CD14-positive monocyte (primary cell): ENCODE measurements around the gene MGARP. TPM values are rescaled to one million over a fixed set of nuclear protein-coding genes. Genes with fewer than 3 reads are reported as not detected.

Source experiments
- DNase-seq, 3 donors: peaks; one replicate each; pipeline ENCODE4 v3.0.0-alpha.2; 2011 to 2022
- H2AFZ ChIP-seq: 2 replicates; pipeline ENCODE4 v1.6.0; 2012; ENCODE audit warnings: mild to moderate bottlenecking, low read depth, low read length, inconsistent platforms; ENCODE audit not compliant: insufficient read depth, poor library complexity, severe bottlenecking
- H3K27ac ChIP-seq, 2 donors: 1 replicate in 1 of 2; 2 replicates in 1 of 2; pipeline ENCODE4 v1.5.1; 2012 to 2013; ENCODE audit warnings: low read length in 2 of 2, control low read depth in 1 of 2, inconsistent platforms in 1 of 2, low read depth in 1 of 2, mild to moderate bottlenecking in 1 of 2
- H3K27me3 ChIP-seq, 2 donors: one replicate each; pipeline versions ENCODE4 v1.6.0 to v1.6.1; 2011 to 2013; ENCODE audit warnings: low read length in 2 of 2; ENCODE audit not compliant: control insufficient read depth in 2 of 2, insufficient read depth in 2 of 2
- H3K36me3 ChIP-seq, 2 donors: replicated peaks in 1 of 2; 1 replicate in 1 of 2; 2 replicates in 1 of 2; pipeline versions ENCODE4 v1.5.1 to v1.6.1; 2012 to 2013; ENCODE audit warnings: low read length in 2 of 2, control low read depth in 1 of 2, inconsistent platforms in 1 of 2, mild to moderate bottlenecking in 1 of 2; ENCODE audit not compliant: insufficient read depth in 2 of 2, control insufficient read depth in 1 of 2
- H3K4me1 ChIP-seq, 2 donors: 1 replicate in 1 of 2; 2 replicates in 1 of 2; pipeline versions ENCODE4 v1.5.1 to v1.6.1; 2012 to 2013; ENCODE audit warnings: low read length in 2 of 2, control low read depth in 1 of 2, inconsistent platforms in 1 of 2, mild to moderate bottlenecking in 1 of 2, moderate library complexity in 1 of 2; ENCODE audit not compliant: insufficient read depth in 2 of 2, control insufficient read depth in 1 of 2
- H3K4me2 ChIP-seq: replicated peaks from 2 replicates; pipeline ENCODE3; 2012; ENCODE audit warnings: low read length, moderate library complexity, mild to moderate bottlenecking; ENCODE audit not compliant: poor library complexity, severe bottlenecking; ENCODE audit errors: extremely low read depth
- H3K4me3 ChIP-seq, 3 experiments: fragments of 200-600 bp in 1 of 3; sonication (generic) in 1 of 3; replicated peaks in 1 of 3; 1 replicate in 2 of 3; 2 replicates in 1 of 3; pipeline ENCODE4 v1.5.1; 2011 to 2013; ENCODE audit warnings: low read length in 3 of 3, mild to moderate bottlenecking in 3 of 3, control low read depth in 2 of 3, low read depth in 2 of 3, inconsistent platforms in 1 of 3, moderate library complexity in 1 of 3
- H3K79me2 ChIP-seq: 2 replicates; pipeline ENCODE4 v1.6.0; 2012; ENCODE audit warnings: mild to moderate bottlenecking, control low read depth, inconsistent platforms, low read length, moderate library complexity; ENCODE audit not compliant: insufficient read depth
- H3K9ac ChIP-seq: 2 replicates; pipeline ENCODE4 v1.6.0; 2017; ENCODE audit warnings: low read length, mild to moderate bottlenecking; ENCODE audit not compliant: insufficient read depth, poor library complexity, severe bottlenecking
- H3K9me3 ChIP-seq, 2 donors: replicated peaks in 1 of 2; 1 replicate in 1 of 2; 2 replicates in 1 of 2; pipeline versions ENCODE4 v1.5.1 to v1.6.1; 2012 to 2013; ENCODE audit warnings: low read length in 2 of 2, control low read depth in 1 of 2; ENCODE audit not compliant: control insufficient read depth in 1 of 2, insufficient read depth in 1 of 2
- H4K20me1 ChIP-seq: 2 replicates; pipeline ENCODE4 v1.6.0; 2012; ENCODE audit warnings: mild to moderate bottlenecking, low read length, control low read depth, moderate library complexity; ENCODE audit not compliant: insufficient read depth
- H3K27ac Mint-ChIP-seq, 7 donors: one replicate each; pipeline ENCODE4 v1.8.0; 2020; ENCODE audit warnings: mild to moderate bottlenecking in 7 of 7, mixed read lengths in 7 of 7, moderate library complexity in 6 of 7, inconsistent platforms in 2 of 7
- H3K27me3 Mint-ChIP-seq, 3 donors: one replicate each; pipeline ENCODE4 v1.8.0; 2021 to 2022; ENCODE audit warnings: low read depth in 3 of 3, mild to moderate bottlenecking in 3 of 3, mixed read lengths in 3 of 3, moderate library complexity in 3 of 3, inconsistent platforms in 1 of 3
- H3K36me3 Mint-ChIP-seq, 2 donors: one replicate each; pipeline ENCODE4 v1.8.0; 2020; ENCODE audit warnings: mixed read lengths in 2 of 2, inconsistent platforms in 1 of 2, mild to moderate bottlenecking in 1 of 2
- H3K4me1 Mint-ChIP-seq: one replicate; pipeline ENCODE4 v1.8.0; 2020; ENCODE audit warnings: mild to moderate bottlenecking, mixed read lengths
- H3K4me3 Mint-ChIP-seq, 2 donors: one replicate each; pipeline ENCODE4 v1.8.0; 2020; ENCODE audit warnings: mild to moderate bottlenecking in 2 of 2, mixed read lengths in 2 of 2, moderate library complexity in 1 of 2
- H3K9me3 Mint-ChIP-seq, 7 donors: one replicate each; pipeline ENCODE4 v1.8.0; 2020 to 2022; ENCODE audit warnings: mixed read lengths in 7 of 7, mild to moderate bottlenecking in 6 of 7, moderate library complexity in 6 of 7, inconsistent platforms in 2 of 7
- WGBS: methylation state at CpG from one replicate; pipeline ENCODE4 v1.1.5; 2013; ENCODE audit warnings: missing lambda C conversion rate; ENCODE audit not compliant: insufficient coverage; 5-methylcytosine and 5-hydroxymethylcytosine counted together
- intact Hi-C, 2 donors: fragments of 100-400 bp; cut with micrococcal nuclease; formaldehyde crosslinking; loops; one replicate each; pipeline versions ENCODE4 v1.15.0 to v1.15.1; 2023
- polyA plus RNA-seq, 3 donors: library from polyadenylated mRNA; depleted of rRNA in 1 of 3; unstranded in 2 of 3; stranded (reverse) in 1 of 3; fragments of 300-500 nt in 2 of 3; fragments of >200 nt in 1 of 3; fragmentation: Illumina TruSeq in 2 of 3; gene quantifications; 1 replicate in 2 of 3; 2 replicates in 1 of 3; pipeline ENCODE4 v1.2.3, GENCODE V29; 2012 to 2021
- TF ChIP-seq, protein P1 (sequence below): fragments of 200-600 bp; IDR thresholded peaks from one replicate; pipeline ENCODE4 v1.8.0; 2022; ENCODE audit warnings: antibody characterized with exemption, mild to moderate bottlenecking

The MGARP gene
- polyA plus RNA-seq, 3 donors = 0.19 TPM; not detected in 2

DNA sequence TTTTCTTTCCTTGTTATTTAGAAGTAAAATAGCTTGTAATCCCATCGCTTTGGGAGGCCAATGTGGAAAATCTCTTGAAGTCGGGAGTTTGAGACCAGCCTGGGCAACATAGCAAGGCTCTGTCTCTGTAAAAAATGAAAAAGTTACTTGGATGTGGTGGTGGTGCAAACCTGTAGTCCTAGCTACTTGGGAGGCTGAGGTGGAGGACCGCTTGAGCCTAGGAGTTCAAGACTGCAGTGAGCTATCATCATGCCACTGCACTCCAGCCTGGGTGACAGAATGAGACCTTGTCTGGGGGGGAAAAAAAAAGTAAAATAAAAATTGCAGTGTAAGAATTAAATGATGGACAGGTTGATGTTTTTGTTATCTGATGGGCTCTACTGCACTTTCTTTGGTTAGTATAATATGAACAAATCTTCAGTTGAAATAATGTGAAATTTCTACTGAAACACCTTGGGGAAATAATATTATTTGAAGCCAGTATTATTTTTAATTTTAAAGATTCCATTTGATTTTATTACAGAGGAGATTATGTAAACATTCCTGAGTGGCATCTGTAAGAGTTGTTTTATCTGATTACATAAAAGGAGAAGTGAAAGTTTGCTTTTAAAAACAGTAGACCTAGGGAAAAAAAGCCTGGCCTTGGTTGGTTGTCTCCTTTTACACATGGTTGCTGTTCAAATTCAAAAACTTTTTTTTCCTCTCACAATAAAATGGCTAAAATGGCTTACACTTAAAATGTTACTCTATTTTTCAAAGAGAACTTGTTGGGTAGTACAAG is 32.7 kb upstream of the MGARP start:
- H3K4me2 ChIP-seq = peak overlapping the region; percentile 20
- peaks cover 0 to 11% of the 10 kb centered on the region in 2 donors for H3K36me3 Mint-ChIP-seq
- H2AFZ ChIP-seq = no peak overlapping the region
- H3K27me3 Mint-ChIP-seq = no peaks in the 10 kb centered on the region
- H3K27me3 ChIP-seq = no peaks in the 10 kb centered on the region
- peaks cover 73% of the 10 kb centered on the region for H4K20me1 ChIP-seq
- H3K27ac ChIP-seq = peak overlapping the region; percentile 20 to 56
- H3K9me3 Mint-ChIP-seq = no peaks in the 10 kb centered on the region
- H3K9ac ChIP-seq = no peak overlapping the region
- intact Hi-C loops = no loop called here
- H3K36me3 ChIP-seq = no peaks in the 10 kb centered on the region
- peaks cover 49% of the 10 kb centered on the region for H3K4me1 Mint-ChIP-seq
- TF ChIP-seq, protein P1, sequence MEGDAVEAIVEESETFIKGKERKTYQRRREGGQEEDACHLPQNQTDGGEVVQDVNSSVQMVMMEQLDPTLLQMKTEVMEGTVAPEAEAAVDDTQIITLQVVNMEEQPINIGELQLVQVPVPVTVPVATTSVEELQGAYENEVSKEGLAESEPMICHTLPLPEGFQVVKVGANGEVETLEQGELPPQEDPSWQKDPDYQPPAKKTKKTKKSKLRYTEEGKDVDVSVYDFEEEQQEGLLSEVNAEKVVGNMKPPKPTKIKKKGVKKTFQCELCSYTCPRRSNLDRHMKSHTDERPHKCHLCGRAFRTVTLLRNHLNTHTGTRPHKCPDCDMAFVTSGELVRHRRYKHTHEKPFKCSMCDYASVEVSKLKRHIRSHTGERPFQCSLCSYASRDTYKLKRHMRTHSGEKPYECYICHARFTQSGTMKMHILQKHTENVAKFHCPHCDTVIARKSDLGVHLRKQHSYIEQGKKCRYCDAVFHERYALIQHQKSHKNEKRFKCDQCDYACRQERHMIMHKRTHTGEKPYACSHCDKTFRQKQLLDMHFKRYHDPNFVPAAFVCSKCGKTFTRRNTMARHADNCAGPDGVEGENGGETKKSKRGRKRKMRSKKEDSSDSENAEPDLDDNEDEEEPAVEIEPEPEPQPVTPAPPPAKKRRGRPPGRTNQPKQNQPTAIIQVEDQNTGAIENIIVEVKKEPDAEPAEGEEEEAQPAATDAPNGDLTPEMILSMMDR = no peak
- no peaks in the 10 kb centered on the region for H3K9me3 ChIP-seq
- peak overlapping the region in 5 of 7 donors; percentile 41 to 80 (median 77) for H3K27ac Mint-ChIP-seq
- H3K4me3 ChIP-seq = peak overlapping the region in 1 of 3 experiments; percentile 8
- no peak overlapping the region for H3K4me3 Mint-ChIP-seq
- 93% methylated on average over 2 of the region's 3 CpGs for WGBS
- H3K79me2 ChIP-seq = peaks cover 100% of the 10 kb centered on the region
- H3K4me1 ChIP-seq = peaks cover 18 to 20% of the 10 kb centered on the region in 2 donors
- peak in 2 of 3 donors; percentile 15 to 52 for DNase-seq

DNA sequence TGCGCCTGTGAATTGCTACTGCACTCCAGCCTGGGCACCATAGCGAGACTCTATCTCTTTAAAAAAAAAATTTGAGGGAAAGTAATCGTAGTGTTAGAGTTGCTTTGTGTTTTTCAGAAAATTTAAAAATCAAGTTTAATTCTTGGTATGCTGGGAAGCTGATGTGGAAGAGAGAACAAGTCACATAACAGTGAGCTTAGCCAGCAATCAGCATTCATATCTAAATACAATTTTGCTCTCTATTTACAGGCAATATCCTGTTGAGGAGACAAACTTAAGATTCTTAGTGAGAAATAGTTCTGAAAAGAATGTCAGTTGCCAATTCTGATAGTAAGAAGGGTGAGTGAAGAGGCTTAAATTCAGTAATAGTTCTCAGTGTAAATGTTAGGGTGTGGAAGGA is 31.9 kb upstream of the MGARP start:
- Histone ChIP-seq H3K36me3 (peaks cover 0 to 5% of the 10 kb centered on the region in 2 donors), H3K4me1 (peaks cover 16 to 20% of the 10 kb centered on the region in 2 donors), H4K20me1 (peaks cover 70% of the 10 kb centered on the region), H2AFZ (no peak overlapping the region), H3K4me2 (no peak overlapping the region), H3K27me3 (no peaks in the 10 kb centered on the region), H3K27ac (peak overlapping the region in 1 of 2 donors; percentile 56), H3K9me3 (no peaks in the 10 kb centered on the region), H3K9ac (no peak overlapping the region), H3K79me2 (peaks cover 100% of the 10 kb centered on the region), H3K4me3 (no peak overlapping the region)
- Mint-ChIP-seq H3K27ac (peak overlapping the region in 4 of 7 donors; percentile 40 to 75 (median 50)), H3K4me1 (peaks cover 47% of the 10 kb centered on the region), H3K9me3 (no peaks in the 10 kb centered on the region), H3K4me3 (no peak overlapping the region), H3K27me3 (no peaks in the 10 kb centered on the region), H3K36me3 (peaks cover 0 to 7% of the 10 kb centered on the region in 2 donors)
- no peak for DNase-seq
- intact Hi-C loops = no loop called here
- TF ChIP-seq, protein P1 = no peak
- WGBS = 83% methylated on average over 1 of the region's 3 CpGs
